ENCODE results near the gene MPZL1.

GRCh38 chr1:167808104-167808503, 86.3 kb downstream of the MPZL1 start:
- no peak for TF ChIP-seq CTCF (IDR thresholded peaks at IDR 0.05 in 2 of 3, conservative IDR thresholded peaks at IDR 0.05 in 1 of 3; ENCODE audit: borderline replicate concordance in 1 of 3, insufficient read depth in 1 of 3, low read depth in 2 of 3, low read length in 2 of 3)
- no peak for TF ChIP-seq YY1 (IDR thresholded peaks at IDR 0.05; ENCODE audit: extremely low read depth, insufficient replicate concordance, low read depth, low read length)
- no peak for TF ChIP-seq POLR2AphosphoS5 (IDR thresholded peaks at IDR 0.05; ENCODE audit: low read depth, low read length)
- no peak for TF ChIP-seq JUND (IDR thresholded peaks at IDR 0.05)
- no peak for TF ChIP-seq POLR2A (IDR thresholded peaks at IDR 0.05; ENCODE audit: borderline replicate concordance, extremely low read depth, insufficient read depth, insufficient read length)
- TF ChIP-seq EZH2 (IDR thresholded peaks at IDR 0.05) = no peak
- TF ChIP-seq, protein P1, sequence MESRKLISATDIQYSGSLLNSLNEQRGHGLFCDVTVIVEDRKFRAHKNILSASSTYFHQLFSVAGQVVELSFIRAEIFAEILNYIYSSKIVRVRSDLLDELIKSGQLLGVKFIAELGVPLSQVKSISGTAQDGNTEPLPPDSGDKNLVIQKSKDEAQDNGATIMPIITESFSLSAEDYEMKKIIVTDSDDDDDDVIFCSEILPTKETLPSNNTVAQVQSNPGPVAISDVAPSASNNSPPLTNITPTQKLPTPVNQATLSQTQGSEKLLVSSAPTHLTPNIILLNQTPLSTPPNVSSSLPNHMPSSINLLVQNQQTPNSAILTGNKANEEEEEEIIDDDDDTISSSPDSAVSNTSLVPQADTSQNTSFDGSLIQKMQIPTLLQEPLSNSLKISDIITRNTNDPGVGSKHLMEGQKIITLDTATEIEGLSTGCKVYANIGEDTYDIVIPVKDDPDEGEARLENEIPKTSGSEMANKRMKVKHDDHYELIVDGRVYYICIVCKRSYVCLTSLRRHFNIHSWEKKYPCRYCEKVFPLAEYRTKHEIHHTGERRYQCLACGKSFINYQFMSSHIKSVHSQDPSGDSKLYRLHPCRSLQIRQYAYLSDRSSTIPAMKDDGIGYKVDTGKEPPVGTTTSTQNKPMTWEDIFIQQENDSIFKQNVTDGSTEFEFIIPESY (IDR thresholded peaks at IDR 0.05; ENCODE audit: extremely low read depth, insufficient replicate concordance, low read length) = no peak
- TF ChIP-seq CEBPB (IDR thresholded peaks at IDR 0.05; ENCODE audit: low read depth) = no peak
- TF ChIP-seq SIN3A (IDR thresholded peaks at IDR 0.05; ENCODE audit: low read depth) = no peak
- no peak for TF ChIP-seq ZNF274 (IDR thresholded peaks at IDR 0.05; ENCODE audit: low read depth, low read length)
- no peak for TF ChIP-seq EZH2phosphoT487 (IDR thresholded peaks at IDR 0.05; ENCODE audit: borderline replicate concordance)
- no peak for TF ChIP-seq RAD21 (IDR thresholded peaks at IDR 0.05; ENCODE audit: low read depth)
- TF ChIP-seq SP1 (IDR thresholded peaks at IDR 0.05; ENCODE audit: low read depth) = no peak
